Lung (tissue), 12 donors: ENCODE data around the gene ANGPTL8. TPM values are rescaled to one million over a fixed set of nuclear protein-coding genes. Genes with fewer than 3 reads are reported as not detected.

Experiments used
- ATAC-seq: fragments of 200-7000 bp; cut with Tn5 transposase; one replicate; pipeline ENCODE4 v1.9.1; 2020; ENCODE audit warnings: moderate number of reproducible peaks; ENCODE audit not compliant: insufficient read depth, low FRiP score
- DNase-seq, 3 donors: peaks; one replicate each; pipeline ENCODE4 v3.0.0-alpha.2; 2013 to 2017
- H3K27ac ChIP-seq, 2 donors: one replicate each; pipeline ENCODE4 v1.5.1; 2013; ENCODE audit warnings: mild to moderate bottlenecking in 2 of 2, moderate library complexity in 2 of 2, control low read depth in 1 of 2, inconsistent platforms in 1 of 2, low read depth in 1 of 2, low read length in 1 of 2
- H3K27me3 ChIP-seq, 3 donors: one replicate each; pipeline ENCODE4 v1.5.1; 2013; ENCODE audit warnings: low read length in 2 of 3; ENCODE audit not compliant: control insufficient read depth in 3 of 3, insufficient read depth in 3 of 3
- H3K36me3 ChIP-seq, 4 donors: one replicate each; pipeline ENCODE4 v1.5.1; 2013; ENCODE audit warnings: low read length in 4 of 4, mild to moderate bottlenecking in 1 of 4, moderate library complexity in 1 of 4; ENCODE audit not compliant: control insufficient read depth in 4 of 4, insufficient read depth in 4 of 4
- H3K4me1 ChIP-seq, 5 donors: one replicate each; pipeline ENCODE4 v1.5.1; 2013; ENCODE audit warnings: low read length in 5 of 5, mild to moderate bottlenecking in 2 of 5, moderate library complexity in 1 of 5; ENCODE audit not compliant: control insufficient read depth in 5 of 5, insufficient read depth in 5 of 5
- H3K4me3 ChIP-seq: one replicate; pipeline ENCODE4 v1.5.1; 2013; ENCODE audit warnings: mild to moderate bottlenecking, control low read depth, moderate library complexity
- H3K9ac ChIP-seq, 2 donors: one replicate each; pipeline ENCODE4 v1.5.1; 2013; ENCODE audit warnings: low read length in 2 of 2, control low read depth in 1 of 2; ENCODE audit not compliant: insufficient read depth in 1 of 2
- H3K9me3 ChIP-seq, 4 donors: one replicate each; pipeline ENCODE4 v1.5.1; 2013; ENCODE audit warnings: low read length in 3 of 4, mild to moderate bottlenecking in 1 of 4, moderate library complexity in 1 of 4; ENCODE audit not compliant: control insufficient read depth in 4 of 4, insufficient read depth in 3 of 4
- WGBS, 2 donors: extraction: QIAGEN DNeasy Blood & Tissue Kit; methylation state at CpG; one replicate each; pipeline ENCODE4 v1.1.7; 2013; 5-methylcytosine and 5-hydroxymethylcytosine counted together
- polyA plus RNA-seq, 2 donors: library from polyadenylated mRNA; stranded (reverse); fragments of 200-250 nt; gene quantifications; one replicate each; pipeline ENCODE4 v1.2.1, GENCODE V29; 2013
- total RNA-seq, 2 donors: library from RNA; depleted of rRNA in 1 of 2; stranded (reverse); fragments of >200 nt in 1 of 2; gene quantifications; one replicate each; pipeline ENCODE4 v1.2.1, GENCODE V29; 2014 to 2021
- TF ChIP-seq, protein P1 (sequence below): IDR thresholded peaks from 2 replicates; pipeline ENCODE4 v1.5.1; 2012; ENCODE audit warnings: mild to moderate bottlenecking; ENCODE audit errors: control extremely low read depth, extremely low read depth
- donor health status: control.
- donor health status: control.
- donor health status: Bipolar disorder and iron deficiency.
- donor health status: healthy.
- donor health status: DM: yes; HTN: yes; CAD: no.

ANGPTL8 gene
- total and polyA plus RNA-seq, 4 donors: 0.19 to 1.0 TPM; not detected in 2

DNA sequence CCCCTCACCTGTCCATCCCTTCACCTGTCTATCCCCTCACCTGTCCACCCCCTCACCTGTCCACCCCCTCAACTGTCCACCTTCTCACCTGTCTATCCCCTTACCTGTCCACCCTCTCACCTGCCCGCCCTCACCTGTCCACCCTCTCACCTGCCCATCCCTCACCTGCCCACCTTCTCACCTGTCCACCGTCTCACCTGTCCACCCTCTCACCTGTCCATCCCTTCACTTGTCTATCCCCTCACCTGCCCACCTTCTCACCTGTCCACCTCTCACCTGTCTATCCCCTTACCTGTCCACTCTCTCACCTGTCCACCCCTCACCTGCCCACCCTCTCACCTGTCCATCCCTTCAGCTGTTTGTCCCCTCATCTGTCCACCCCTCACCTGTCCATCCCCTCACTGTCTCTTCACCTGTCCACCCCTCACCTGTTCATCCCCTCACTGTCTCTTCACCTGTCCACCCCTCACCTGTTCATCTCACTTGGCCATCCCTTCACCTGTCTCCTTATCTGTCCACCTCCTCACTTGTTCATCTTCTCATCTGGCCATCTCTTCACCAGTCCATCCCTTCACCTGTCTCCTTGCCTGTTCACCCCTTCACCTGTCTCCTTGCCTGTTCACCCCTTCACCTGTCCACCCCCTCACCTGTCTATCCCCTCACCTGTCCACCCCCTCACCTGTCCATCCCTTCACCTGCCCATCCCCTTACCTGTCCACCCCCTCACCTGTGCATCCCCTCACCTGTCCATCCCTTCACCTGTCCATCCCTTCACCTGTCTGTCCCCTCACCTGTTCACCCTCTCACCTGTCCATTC lies 29.4 kb upstream of the ANGPTL8 start:
- no peaks in the 10 kb centered on the region for H3K9me3 ChIP-seq
- no peak overlapping the region for H3K4me3 ChIP-seq
- peaks cover 0 to 48% (median 22%) of the 10 kb centered on the region in 4 donors for H3K36me3 ChIP-seq
- TF ChIP-seq, protein P1, sequence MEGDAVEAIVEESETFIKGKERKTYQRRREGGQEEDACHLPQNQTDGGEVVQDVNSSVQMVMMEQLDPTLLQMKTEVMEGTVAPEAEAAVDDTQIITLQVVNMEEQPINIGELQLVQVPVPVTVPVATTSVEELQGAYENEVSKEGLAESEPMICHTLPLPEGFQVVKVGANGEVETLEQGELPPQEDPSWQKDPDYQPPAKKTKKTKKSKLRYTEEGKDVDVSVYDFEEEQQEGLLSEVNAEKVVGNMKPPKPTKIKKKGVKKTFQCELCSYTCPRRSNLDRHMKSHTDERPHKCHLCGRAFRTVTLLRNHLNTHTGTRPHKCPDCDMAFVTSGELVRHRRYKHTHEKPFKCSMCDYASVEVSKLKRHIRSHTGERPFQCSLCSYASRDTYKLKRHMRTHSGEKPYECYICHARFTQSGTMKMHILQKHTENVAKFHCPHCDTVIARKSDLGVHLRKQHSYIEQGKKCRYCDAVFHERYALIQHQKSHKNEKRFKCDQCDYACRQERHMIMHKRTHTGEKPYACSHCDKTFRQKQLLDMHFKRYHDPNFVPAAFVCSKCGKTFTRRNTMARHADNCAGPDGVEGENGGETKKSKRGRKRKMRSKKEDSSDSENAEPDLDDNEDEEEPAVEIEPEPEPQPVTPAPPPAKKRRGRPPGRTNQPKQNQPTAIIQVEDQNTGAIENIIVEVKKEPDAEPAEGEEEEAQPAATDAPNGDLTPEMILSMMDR: no peak
- peak in 2 of 3 donors; percentile 23 to 64 for DNase-seq
- H3K27ac ChIP-seq: peak overlapping the region in 1 of 2 donors; percentile 6
- no peaks in the 10 kb centered on the region for H3K27me3 ChIP-seq
- ATAC-seq: no peak
- no peak overlapping the region for H3K9ac ChIP-seq
- no peaks in the 10 kb centered on the region for H3K4me1 ChIP-seq
- WGBS, 2 donors: 86 to 96% methylated on average over 2 of the region's 2 CpGs

DNA sequence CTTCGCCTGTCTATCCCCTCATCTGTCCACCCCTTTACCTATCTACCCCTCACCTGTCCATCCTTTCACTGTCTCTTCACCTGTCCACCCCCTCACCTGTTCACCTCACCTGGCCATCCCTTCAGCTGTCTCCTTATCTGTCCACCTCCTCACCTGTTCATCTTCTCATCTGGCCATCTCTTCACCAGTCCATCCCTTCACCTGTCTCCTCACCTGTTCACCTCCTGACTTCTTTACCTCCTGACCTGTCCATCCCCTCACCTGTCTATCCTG lies 28.8 kb upstream of the ANGPTL8 start:
- Histone ChIP-seq H3K4me3 (no peak overlapping the region), H3K27ac (no peak overlapping the region), H3K36me3 (peaks cover 0 to 53% (median 23%) of the 10 kb centered on the region in 4 donors), H3K9me3 (no peaks in the 10 kb centered on the region), H3K27me3 (no peaks in the 10 kb centered on the region), H3K4me1 (no peaks in the 10 kb centered on the region), H3K9ac (no peak overlapping the region)
- no peak for ATAC-seq
- 89 to 96% methylated on average over 1 of the region's 1 CpG for WGBS, 2 donors
- DNase-seq: no peak
- TF ChIP-seq, protein P1: no peak

DNA sequence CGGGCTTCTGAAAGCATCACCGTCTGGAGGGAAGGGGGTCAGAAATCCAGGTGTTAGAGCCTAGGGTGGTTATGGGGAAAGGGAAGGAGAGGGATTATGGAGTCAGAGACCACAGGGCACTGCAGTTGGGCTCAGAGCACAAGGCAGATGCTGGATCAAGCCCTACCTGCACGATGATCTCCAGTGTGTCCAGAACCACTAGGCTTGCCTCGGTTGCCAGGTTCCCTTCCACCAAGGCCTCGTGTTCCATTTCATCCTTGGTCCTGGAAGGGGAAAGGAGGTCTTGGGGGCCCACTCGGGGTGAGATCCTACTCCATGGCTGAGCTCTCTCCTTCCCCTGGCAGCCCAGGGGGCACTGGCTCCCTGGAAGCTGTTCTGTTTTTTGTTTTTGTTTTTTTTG lies 25.0 kb upstream of the ANGPTL8 start:
- no peak overlapping the region for H3K27ac ChIP-seq
- no peaks in the 10 kb centered on the region for H3K9me3 ChIP-seq
- no peak for DNase-seq
- no peaks in the 10 kb centered on the region for H3K27me3 ChIP-seq
- no peak overlapping the region for H3K4me3 ChIP-seq
- ATAC-seq: no peak
- TF ChIP-seq, protein P1: no peak
- peaks cover 0 to 48% (median 25%) of the 10 kb centered on the region in 4 donors for H3K36me3 ChIP-seq
- 92 to 93% methylated on average over 6 of the region's 6 CpGs for WGBS, 2 donors
- H3K4me1 ChIP-seq: no peaks in the 10 kb centered on the region
- no peak overlapping the region for H3K9ac ChIP-seq
